B cell (primary cell): ENCODE results near the gene GRB10.

Experiments used
- CTCF ChIP-seq: fragments of 200-600 bp; IDR thresholded peaks from one replicate; pipeline ENCODE4 v1.8.0; 2022; ENCODE audit warnings: antibody characterized with exemption, mild to moderate bottlenecking
- EZH2 ChIP-seq: IDR thresholded peaks from 2 replicates; pipeline ENCODE4 v1.6.1; 2012; ENCODE audit warnings: borderline replicate concordance, low read depth, mild to moderate bottlenecking, moderate library complexity, low read length; ENCODE audit not compliant: insufficient read depth, poor library complexity, severe bottlenecking

GRCh38 chr7:50818324-50818723, 35.6 kb upstream of the GRB10 start:
- TF ChIP-seq CTCF (no peak), EZH2 (no peak)
